GM21515 (cell line): ENCODE results near the gene RNLS.

Experiments used
- ATAC-seq: cut with Tn5 transposase; IDR thresholded peaks from one replicate; pipeline ENCODE4 v1.9.1; 2021; ENCODE audit not compliant: unreplicated experiment

RNLS gene

GRCh38 chr10:88582806-88583583 lies at the start of gene RNLS:
Gene RNLS, minus strand, starts transcription at chr10:88583318.
- ATAC-seq, result peak; percentile 77

GRCh38 chr10:88624840-88625239 lies 41.7 kb upstream of the RNLS start:
- no peak for ATAC-seq

DNA sequence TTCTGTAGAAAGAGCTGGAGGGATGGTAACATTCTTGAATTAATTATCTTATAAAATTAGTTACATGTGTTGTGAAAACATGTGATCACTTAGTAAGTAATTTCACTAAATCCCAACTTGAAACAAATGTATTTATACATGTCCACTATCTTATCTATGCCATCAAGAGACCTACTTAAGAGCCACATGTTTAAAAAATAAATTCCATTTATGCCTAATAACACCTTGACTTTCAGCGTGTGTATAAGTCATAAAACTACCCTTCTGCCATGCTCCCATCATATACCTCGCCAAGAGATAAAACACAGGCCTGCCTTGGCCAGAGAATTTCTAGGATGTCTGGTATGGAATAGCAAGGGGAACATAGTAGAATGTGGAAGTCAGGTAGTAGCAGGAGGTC lies 40.7 kb upstream of the RNLS start:
- no peak for ATAC-seq

DNA sequence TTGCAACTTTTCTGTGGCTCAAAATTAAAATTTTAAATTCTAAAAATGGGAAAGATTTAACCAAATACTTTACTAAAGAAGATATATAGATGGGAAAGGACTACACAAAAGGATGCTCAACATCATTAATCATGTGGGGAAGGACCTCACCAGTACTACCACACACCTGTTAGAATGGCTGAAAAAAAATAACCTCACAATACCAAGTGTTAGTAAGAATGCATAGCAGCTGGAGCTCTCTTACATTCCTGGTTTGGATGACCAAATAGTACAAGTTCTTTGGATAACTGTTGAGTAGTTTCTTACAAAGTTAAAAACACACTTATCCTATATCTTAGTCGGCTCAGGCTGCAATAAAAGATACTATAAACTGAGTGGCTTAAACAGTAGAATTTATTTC lies 37.3 kb upstream of the RNLS start:
- no peak for ATAC-seq

GRCh38 chr10:88618496-88618895 lies 35.4 kb upstream of the RNLS start:
- ATAC-seq, result no peak

DNA sequence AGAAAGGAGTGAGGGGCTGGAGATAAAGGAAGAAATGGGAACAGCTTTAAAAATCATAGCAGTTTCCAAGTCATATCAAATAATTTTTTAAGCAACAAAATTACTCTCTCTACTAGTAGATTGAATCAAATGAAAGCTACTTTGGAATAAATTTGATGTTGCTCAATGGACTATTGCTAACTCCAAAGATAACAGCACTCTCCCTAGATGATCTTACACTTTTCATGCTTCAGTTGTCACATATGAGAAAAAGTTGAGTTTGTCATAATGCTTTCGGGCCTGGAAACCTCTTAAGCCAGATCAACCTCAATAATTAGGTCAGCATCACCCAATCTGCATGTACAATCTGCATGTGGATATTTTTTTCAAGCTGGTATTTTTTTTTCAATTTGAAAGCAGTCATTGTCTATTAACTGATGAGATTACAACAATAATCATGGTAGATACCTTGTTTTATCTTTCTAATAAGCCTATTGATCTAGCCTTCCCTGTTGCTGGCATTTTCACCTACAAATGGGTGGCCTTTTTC lies 34.7 kb upstream of the RNLS start:
- ATAC-seq, result no peak

DNA sequence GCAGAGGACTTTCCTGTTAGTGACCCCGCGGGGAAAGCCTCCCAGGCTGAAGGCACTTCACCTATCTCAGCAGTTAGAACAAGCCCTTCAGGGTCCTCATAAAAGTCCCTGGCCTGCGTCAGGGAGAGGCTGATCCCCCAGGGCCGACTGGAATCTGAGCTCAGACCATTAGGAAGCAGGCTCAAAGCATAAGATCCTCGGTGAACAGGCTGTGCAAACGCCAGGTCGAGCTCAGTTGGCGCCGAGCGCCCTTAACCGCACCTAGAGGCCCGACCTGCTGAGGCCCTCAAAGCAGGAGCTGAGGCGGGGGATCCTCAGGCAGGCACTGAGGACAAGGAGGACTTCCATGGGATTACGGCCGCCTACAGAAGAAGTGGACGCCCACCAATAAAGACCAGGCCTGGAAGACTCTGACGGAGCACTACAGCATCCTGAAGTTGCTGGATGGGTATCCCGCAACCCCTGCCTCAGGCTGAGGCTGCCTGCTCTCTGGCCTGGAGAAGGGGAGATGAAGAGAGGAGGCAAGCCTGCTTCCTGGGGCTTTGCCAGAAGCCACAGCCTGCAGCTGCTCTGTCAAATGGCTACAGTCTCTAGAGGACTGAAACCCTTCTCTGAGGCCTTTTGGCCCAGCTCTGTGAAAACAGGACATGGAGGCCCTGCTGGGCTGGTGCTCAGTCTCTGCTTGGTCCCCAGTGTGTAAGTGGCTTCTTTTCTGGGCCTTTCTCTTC lies 33.3 kb upstream of the RNLS start:
- no peak for ATAC-seq

DNA sequence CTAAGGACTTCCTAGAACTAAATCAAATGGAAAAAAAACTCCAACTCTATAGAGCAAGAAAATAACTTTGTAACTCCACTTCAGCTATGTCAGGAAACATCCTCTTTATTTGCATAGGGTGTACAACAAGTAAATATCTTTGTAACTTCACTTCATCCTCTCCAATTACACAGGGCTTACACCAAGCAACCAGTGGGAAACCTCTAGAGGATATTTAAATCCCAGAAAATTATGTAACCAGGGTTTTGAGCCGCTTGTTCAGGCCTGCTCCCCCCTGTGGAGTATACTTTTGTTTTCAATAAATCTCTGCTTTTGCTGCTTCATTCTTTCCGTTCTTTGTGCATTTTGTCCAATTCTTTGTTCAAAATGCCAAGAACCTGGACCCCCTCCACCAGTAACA lies 25.7 kb upstream of the RNLS start:
- no peak for ATAC-seq

GRCh38 chr10:88608052-88608732 lies 25.1 kb upstream of the RNLS start:
- no peak for ATAC-seq

DNA sequence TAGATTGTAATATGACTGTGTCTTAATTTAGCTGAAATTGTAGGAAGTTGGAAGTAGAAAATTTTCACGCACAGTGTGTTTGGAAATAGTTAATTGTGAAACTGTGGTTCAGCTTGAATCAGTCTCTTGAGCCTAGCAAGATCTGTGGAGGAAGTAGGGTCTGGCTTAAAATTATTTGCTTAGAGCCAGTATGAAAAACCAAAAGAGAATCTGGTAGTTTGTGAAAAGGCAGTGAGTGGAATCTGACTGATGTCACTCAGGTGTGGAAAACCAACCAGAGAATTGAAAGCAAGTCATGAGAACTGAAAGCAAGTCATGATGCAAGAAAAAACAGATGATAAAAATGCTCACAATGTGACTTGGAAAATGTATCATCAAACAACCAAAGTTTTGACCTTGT lies 14.9 kb upstream of the RNLS start:
- ATAC-seq, result peak; percentile 77

DNA sequence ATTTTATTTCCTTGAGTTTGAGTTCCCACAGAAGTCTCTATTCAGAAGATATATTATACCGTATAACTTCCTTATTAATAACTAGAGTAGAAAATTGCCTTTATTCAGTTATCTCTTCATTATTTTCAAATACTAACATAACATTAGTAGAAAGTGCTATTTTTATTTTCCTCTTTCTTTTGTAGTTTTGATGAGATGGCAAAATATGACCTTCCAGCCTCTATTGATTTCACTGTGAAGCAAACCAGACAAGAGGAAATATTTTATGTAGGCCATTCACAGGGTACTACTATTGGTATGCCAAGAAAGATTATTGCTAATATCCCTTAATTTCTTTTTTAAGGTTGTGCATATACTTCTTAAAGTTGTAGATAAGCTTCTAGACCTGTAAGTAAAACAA lies 11.4 kb upstream of the RNLS start:
- ATAC-seq, result no peak

DNA sequence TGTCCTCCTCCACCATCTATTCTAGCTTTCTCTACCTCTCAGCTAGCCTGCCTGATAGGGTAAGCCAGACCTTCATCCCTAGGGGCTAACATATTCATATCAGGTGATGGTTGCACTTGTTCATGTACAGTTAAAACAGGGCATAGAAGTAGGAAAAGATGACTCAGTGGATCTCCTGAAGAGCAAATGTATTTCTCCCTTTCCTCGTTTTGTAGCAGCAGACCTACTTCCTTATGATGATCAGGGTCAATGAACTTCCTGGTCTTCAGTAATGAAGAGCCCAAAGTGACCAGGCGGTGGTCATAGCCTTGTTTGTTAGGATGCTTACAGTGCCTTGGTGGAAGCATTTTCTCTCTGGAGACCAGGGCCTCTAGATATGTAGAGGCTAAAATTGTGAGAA lies 9.8 kb upstream of the RNLS start:
- ATAC-seq, result no peak

- no peak for ATAC-seq
These were observed 9.3 kb upstream of the RNLS start for GRCh38 chr10:88592381-88592780.

DNA sequence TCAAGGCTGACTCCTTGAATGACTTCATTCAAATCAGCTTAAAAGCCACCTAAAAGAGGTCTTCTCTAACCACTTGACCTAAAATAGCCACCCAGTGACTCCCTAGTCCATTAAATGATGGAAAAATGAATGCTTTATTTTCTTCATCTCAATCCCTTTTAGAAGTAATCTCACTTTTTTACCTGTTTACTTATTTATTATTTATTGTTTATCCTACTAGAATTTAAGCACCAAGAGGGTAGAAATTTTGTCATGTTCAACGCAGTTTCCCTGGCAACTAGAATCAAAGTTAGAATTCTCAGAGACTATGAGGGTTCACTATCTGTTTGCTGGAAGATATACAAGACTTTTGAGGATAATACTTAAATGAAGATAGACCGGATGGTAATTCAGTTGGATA lies 3.3 kb upstream of the RNLS start, which contains the start of gene LIPJ:
Gene LIPJ (plus strand): TSS at position 301 of the 400 bp plus-strand sequence. CDS start 3,926 bp downstream, outside the sequence.
- no peak for ATAC-seq

GRCh38 chr10:88583584-88583957 lies 453 bp upstream of the RNLS start:
- ATAC-seq, result no peak

GRCh38 chr10:88582411-88582805 lies 710 bp downstream of the RNLS start:
- no peak for ATAC-seq

- no peak for ATAC-seq
These were observed 18.0 kb downstream of the RNLS start for GRCh38 chr10:88565072-88565471.

DNA sequence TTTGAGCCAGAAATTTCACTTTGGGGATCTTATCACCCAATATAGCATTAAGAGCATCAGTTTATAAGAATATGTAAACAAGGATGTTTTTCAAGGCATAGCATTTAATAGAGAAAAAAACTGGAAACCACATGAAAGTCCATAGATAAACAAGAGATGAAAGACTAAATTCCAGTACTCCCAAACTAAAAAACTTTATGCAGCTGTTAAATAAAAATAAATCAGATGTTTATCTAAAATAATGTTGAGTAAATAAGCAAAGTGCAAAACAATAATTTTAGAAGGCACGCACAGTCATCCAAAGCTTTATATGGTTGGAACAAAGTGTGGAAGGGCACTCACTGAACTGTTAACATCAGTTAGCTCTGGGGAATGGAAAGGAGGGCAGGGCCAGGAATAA lies 21.0 kb downstream of the RNLS start:
- ATAC-seq, result no peak

DNA sequence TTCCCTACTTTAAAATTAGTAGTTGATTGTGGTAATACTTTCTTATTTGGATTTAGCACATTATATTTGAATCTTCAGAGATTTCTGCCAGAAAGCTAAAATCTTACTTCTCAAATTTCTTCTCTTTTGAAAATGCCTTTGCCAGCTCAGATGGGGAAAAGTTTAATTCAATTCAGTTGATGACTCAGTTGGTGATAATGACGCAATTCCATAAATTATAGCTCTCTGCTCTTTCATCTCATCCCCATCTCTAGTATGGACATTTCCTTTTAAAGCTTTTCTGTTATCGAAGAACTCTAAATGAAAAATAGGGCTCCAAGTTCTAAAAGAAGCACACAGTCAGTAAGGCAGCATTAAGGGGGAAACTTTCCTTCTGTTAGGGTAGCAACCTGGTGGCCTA lies 25.5 kb downstream of the RNLS start:
- ATAC-seq, result no peak

GRCh38 chr10:88557256-88557655 lies 25.9 kb downstream of the RNLS start:
- ATAC-seq, result no peak

GRCh38 chr10:88555190-88555908 lies 27.8 kb downstream of the RNLS start:
- no peak for ATAC-seq
